ENCODE results near the gene YBEY.

DNA sequence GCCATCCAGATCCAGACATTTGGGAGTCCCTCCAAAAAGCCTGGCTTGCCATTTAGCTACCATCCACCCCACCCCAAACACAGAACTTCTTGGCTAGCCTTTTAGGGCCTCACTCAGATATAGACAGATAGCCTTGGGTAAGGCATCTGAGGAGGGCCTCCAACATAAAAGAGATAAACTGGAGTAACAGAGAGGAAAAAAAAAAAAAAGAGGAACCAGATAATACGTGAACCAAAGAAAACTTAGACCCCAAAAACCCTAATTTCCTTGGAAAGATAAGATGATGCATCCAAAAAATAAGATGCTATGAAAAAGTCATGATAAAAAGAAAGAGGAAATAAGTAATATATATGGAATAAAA is 37.7 kb upstream of the YBEY start:
- TF ChIP-seq, protein P1, sequence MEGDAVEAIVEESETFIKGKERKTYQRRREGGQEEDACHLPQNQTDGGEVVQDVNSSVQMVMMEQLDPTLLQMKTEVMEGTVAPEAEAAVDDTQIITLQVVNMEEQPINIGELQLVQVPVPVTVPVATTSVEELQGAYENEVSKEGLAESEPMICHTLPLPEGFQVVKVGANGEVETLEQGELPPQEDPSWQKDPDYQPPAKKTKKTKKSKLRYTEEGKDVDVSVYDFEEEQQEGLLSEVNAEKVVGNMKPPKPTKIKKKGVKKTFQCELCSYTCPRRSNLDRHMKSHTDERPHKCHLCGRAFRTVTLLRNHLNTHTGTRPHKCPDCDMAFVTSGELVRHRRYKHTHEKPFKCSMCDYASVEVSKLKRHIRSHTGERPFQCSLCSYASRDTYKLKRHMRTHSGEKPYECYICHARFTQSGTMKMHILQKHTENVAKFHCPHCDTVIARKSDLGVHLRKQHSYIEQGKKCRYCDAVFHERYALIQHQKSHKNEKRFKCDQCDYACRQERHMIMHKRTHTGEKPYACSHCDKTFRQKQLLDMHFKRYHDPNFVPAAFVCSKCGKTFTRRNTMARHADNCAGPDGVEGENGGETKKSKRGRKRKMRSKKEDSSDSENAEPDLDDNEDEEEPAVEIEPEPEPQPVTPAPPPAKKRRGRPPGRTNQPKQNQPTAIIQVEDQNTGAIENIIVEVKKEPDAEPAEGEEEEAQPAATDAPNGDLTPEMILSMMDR (IDR thresholded peaks at IDR 0.05; ENCODE audit: control extremely low read depth in 1 of 3, insufficient read depth in 1 of 3, low read depth in 1 of 3, low read length in 3 of 3), result no peak
- TF ChIP-seq, protein P2, sequence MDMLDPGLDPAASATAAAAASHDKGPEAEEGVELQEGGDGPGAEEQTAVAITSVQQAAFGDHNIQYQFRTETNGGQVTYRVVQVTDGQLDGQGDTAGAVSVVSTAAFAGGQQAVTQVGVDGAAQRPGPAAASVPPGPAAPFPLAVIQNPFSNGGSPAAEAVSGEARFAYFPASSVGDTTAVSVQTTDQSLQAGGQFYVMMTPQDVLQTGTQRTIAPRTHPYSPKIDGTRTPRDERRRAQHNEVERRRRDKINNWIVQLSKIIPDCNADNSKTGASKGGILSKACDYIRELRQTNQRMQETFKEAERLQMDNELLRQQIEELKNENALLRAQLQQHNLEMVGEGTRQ (IDR thresholded peaks at IDR 0.05; ENCODE audit: low read length), result no peak
- TF ChIP-seq BRCA1 (IDR thresholded peaks at IDR 0.05; ENCODE audit: low read depth, low read length), result no peak
- no peak for TF ChIP-seq EZH2 (IDR thresholded peaks at IDR 0.05; ENCODE audit: low read depth, low read length, severe bottlenecking)
- TF ChIP-seq POLR2AphosphoS5 (IDR thresholded peaks at IDR 0.05; ENCODE audit: low read depth, low read length), result no peak
- TF ChIP-seq ASH2L (IDR thresholded peaks at IDR 0.05; ENCODE audit: low read length), result no peak
- no peak for TF ChIP-seq RAD21 (IDR thresholded peaks at IDR 0.05 in 1 of 2, conservative IDR thresholded peaks at IDR 0.05 in 1 of 2; ENCODE audit: low read depth in 2 of 2, low read length in 2 of 2)
- no peak for TF ChIP-seq CHD2 (IDR thresholded peaks at IDR 0.05; ENCODE audit: low read length)
- no peak for TF ChIP-seq CREB1 (IDR thresholded peaks at IDR 0.05)
- no peak for TF ChIP-seq SAP30 (IDR thresholded peaks at IDR 0.05; ENCODE audit: insufficient read depth, insufficient replicate concordance, low read length)
- TF ChIP-seq RFX5 (IDR thresholded peaks at IDR 0.05; ENCODE audit: borderline replicate concordance, low read depth, low read length), result no peak
- TF ChIP-seq ZNF274 (IDR thresholded peaks at IDR 0.05; ENCODE audit: borderline replicate concordance, extremely low read depth, low read length), result no peak

Measured in H1 (cell line).